Caco-2 (cell line): ENCODE measurements around the gene C19orf12. TPM values are rescaled to one million over a fixed set of nuclear protein-coding genes. Genes with fewer than 3 reads are reported as not detected.

Experiments
- BruUV-seq: library from RNA; stranded (reverse); fragments of 400-500 nt; replicated peaks from 2 replicates; lab custom pipeline; 2021; lab: Mats Ljungman, UMichigan
- CTCF ChIA-PET: fragments of 300-600 bp; sonication (Branson Sonifier 250); formaldehyde crosslinking; loops from one replicate; lab custom pipeline; 2022; ENCODE audit warnings: antibody characterized with exemption; lab: Charles Lee
- POLR2A ChIA-PET: fragments of 300-600 bp; sonication (Branson Sonifier 250); formaldehyde crosslinking; loops from one replicate; lab custom pipeline; 2022; ENCODE audit warnings: antibody characterized with exemption; lab: Charles Lee
- DNase-seq, 2 experiments: peaks; one replicate each; pipeline versions ENCODE4 v3.0.0 to v3.0.0-alpha.2; 2020 to 2022
- H3K27me3 ChIP-seq: replicated peaks from 2 replicates; pipeline ENCODE4 v1.6.0; 2011; ENCODE audit warnings: low read length; ENCODE audit not compliant: control insufficient read depth, insufficient read depth
- H3K36me3 ChIP-seq: 2 replicates; pipeline ENCODE4 v1.5.1; 2011; ENCODE audit warnings: low read length; ENCODE audit not compliant: control insufficient read depth, insufficient read depth
- H3K4me1 ChIP-seq: fragments of 250-450 bp; sonication (Bioruptor Pico); 2 replicates; pipeline ENCODE4 v1.5.1; 2020; ENCODE audit warnings: mild to moderate bottlenecking
- H3K4me3 ChIP-seq: 2 replicates; pipeline ENCODE4 v1.5.1; 2011; ENCODE audit warnings: low read depth, mild to moderate bottlenecking, control low read depth, low read length
- H3K9me3 ChIP-seq: fragments of 250-450 bp; sonication (Bioruptor Pico); 2 replicates; pipeline ENCODE4 v1.5.1; 2020; ENCODE audit warnings: mild to moderate bottlenecking, moderate library complexity
- H3K27ac Mint-ChIP-seq: one replicate; pipeline ENCODE4 v1.8.0; 2022; ENCODE audit warnings: mixed read lengths; ENCODE audit not compliant: unreplicated experiment
- H3K27me3 Mint-ChIP-seq: one replicate; pipeline ENCODE4 v1.8.0; 2022; ENCODE audit warnings: mixed read lengths; ENCODE audit not compliant: insufficient read depth, unreplicated experiment
- H3K36me3 Mint-ChIP-seq: one replicate; pipeline ENCODE4 v1.8.0; 2022; ENCODE audit warnings: mild to moderate bottlenecking, mixed read lengths; ENCODE audit not compliant: insufficient read depth, unreplicated experiment
- H3K4me1 Mint-ChIP-seq: one replicate; pipeline ENCODE4 v1.8.0; 2022; ENCODE audit warnings: low read depth, mixed read lengths; ENCODE audit not compliant: unreplicated experiment
- H3K4me3 Mint-ChIP-seq: one replicate; pipeline ENCODE4 v1.8.0; 2022; ENCODE audit warnings: mild to moderate bottlenecking, moderate library complexity, mixed read lengths; ENCODE audit not compliant: unreplicated experiment
- H3K9me3 Mint-ChIP-seq: one replicate; pipeline ENCODE4 v1.8.0; 2022; ENCODE audit warnings: mixed read lengths; ENCODE audit not compliant: unreplicated experiment
- intact Hi-C: fragments of 100-400 bp; cut with micrococcal nuclease; formaldehyde crosslinking; loops from one replicate; pipeline ENCODE4 v1.10.0; 2022; ENCODE audit not compliant: unreplicated experiment
- total RNA-seq: library from RNA; stranded (reverse); gene quantifications from 2 replicates; pipeline ENCODE4 v1.2.3, GENCODE V29; 2022
- TF ChIP-seq, protein P1 (sequence below), 2 experiments: fragments of 200-600 bp in 1 of 2; IDR thresholded peaks; 1 replicate in 1 of 2; 2 replicates in 1 of 2; pipeline versions ENCODE4 v1.5.1 to v1.8.0; 2011 to 2022; ENCODE audit warnings: antibody characterized with exemption in 1 of 2, control low read depth in 1 of 2, inconsistent platforms in 1 of 2, low read depth in 1 of 2, low read length in 1 of 2, mild to moderate bottlenecking in 1 of 2, moderate library complexity in 1 of 2; ENCODE audit not compliant: insufficient read depth in 1 of 2, severe bottlenecking in 1 of 2, unreplicated experiment in 1 of 2

C19orf12 gene
- total RNA-seq, 1 experiment from 2014 or later, result 20.8 TPM

DNA sequence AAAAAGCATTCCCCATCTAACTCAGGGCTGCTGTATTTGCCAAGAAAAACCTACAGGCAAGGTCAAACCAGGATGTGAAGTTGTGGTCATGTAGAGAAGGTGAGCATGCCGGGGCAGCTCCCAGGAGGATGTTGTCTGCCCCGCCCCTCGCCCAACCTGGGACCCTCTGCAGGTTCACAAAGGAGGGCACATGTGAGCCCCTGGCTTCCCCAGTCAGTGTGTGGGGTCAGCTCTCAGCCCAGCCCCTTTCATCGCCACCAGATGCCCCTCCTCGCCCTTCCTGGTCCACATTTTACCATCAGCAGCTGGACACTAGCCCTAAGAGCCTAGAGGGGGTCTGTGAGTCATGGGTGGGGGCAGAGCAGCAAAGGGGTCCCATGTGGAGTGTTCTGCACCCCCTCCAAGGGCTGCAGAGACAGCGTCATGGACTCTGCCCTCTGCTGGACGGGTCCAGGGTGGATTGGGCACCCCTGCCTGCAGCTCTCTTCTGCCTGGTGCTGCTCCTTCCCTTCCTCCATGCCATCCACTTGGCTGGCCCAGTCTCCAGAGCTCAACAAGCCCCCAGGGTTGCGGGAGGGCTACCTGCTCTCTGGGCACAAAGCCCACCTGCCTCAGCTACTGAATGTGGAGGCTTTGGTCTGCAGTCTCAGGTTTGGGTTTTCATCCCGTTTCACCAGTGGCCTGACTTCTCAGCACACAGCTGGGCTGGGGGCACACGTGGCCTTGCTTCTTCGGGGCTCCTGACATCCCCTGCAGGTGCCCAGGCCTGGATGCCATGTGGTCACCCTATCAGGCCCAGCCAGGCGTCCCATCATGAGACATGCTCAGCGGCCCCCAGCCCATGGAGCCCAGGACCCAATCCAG, 46.1 kb downstream of the C19orf12 start:
- no peak overlapping the region for H3K27ac Mint-ChIP-seq
- H3K9me3 ChIP-seq, result no peaks in the 10 kb centered on the region
- H3K4me3 Mint-ChIP-seq, result no peak overlapping the region
- intact Hi-C loops, result no loop called here
- peaks cover 8% of the 10 kb centered on the region for H3K4me1 Mint-ChIP-seq
- no peaks in the 10 kb centered on the region for H3K27me3 ChIP-seq
- POLR2A ChIA-PET, result no interaction called here
- H3K9me3 Mint-ChIP-seq, result no peaks in the 10 kb centered on the region
- H3K27me3 Mint-ChIP-seq, result no peaks in the 10 kb centered on the region
- no peak for DNase-seq
- H3K36me3 ChIP-seq, result no peaks in the 10 kb centered on the region; the same call in 1 of the 2 replicates
- CTCF ChIA-PET, result interaction anchor here (1.1 kb wide), 1 partner anchor 58 kb away, joined by 4 read pairs; no protein-coding TSS in a partner anchor
- TF ChIP-seq, protein P1, sequence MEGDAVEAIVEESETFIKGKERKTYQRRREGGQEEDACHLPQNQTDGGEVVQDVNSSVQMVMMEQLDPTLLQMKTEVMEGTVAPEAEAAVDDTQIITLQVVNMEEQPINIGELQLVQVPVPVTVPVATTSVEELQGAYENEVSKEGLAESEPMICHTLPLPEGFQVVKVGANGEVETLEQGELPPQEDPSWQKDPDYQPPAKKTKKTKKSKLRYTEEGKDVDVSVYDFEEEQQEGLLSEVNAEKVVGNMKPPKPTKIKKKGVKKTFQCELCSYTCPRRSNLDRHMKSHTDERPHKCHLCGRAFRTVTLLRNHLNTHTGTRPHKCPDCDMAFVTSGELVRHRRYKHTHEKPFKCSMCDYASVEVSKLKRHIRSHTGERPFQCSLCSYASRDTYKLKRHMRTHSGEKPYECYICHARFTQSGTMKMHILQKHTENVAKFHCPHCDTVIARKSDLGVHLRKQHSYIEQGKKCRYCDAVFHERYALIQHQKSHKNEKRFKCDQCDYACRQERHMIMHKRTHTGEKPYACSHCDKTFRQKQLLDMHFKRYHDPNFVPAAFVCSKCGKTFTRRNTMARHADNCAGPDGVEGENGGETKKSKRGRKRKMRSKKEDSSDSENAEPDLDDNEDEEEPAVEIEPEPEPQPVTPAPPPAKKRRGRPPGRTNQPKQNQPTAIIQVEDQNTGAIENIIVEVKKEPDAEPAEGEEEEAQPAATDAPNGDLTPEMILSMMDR (IDR thresholded peaks at IDR 0.05; ENCODE audit: insufficient read depth in 1 of 2, low read depth in 1 of 2, low read length in 1 of 2, severe bottlenecking in 1 of 2, unreplicated experiment in 1 of 2), result no peak
- no peaks in the 10 kb centered on the region for H3K36me3 Mint-ChIP-seq
- H3K4me1 ChIP-seq, result no peaks in the 10 kb centered on the region; the same call in 1 of the 2 replicates
- no TSS peak for BruUV-seq
- no peak overlapping the region for H3K4me3 ChIP-seq

DNA sequence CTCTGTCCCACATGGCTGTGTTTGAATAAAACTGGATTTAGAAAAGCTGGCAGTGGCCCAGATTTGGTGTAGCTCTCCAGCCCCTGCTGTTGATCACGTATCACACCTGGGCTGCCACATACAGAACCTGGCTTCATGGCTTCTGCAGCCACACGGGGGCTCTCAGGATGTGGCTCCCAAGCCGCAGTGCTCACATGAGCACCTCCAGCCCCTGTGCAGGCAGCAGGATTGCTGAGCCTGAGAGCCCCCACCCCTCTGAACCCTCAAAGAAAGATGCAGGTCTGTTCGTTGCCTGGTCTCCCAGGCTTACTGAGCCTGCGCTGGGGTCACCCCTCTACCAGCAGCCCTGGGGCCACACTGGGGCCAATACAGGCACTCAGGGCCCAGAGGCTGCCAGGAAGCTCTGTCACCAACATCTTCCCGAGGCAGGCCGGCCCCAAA, 47.1 kb downstream of the C19orf12 start:
- H3K4me1 ChIP-seq, result peaks cover 5% of the 10 kb centered on the region
- Mint-ChIP-seq H3K27ac (no peak overlapping the region), H3K27me3 (no peaks in the 10 kb centered on the region), H3K9me3 (no peaks in the 10 kb centered on the region), H3K4me3 (no peak overlapping the region), H3K4me1 (peaks cover 8% of the 10 kb centered on the region), H3K36me3 (no peaks in the 10 kb centered on the region)
- no peaks in the 10 kb centered on the region for H3K27me3 ChIP-seq
- no peaks in the 10 kb centered on the region; the same call in 1 of the 2 replicates for H3K36me3 ChIP-seq
- intact Hi-C loops, result no loop called here
- no TSS peak for BruUV-seq
- no peak overlapping the region for H3K4me3 ChIP-seq
- H3K9me3 ChIP-seq, result no peaks in the 10 kb centered on the region
- CTCF ChIA-PET, result no interaction called here
- TF ChIP-seq, protein P1 (IDR thresholded peaks at IDR 0.05; ENCODE audit: insufficient read depth in 1 of 2, low read depth in 1 of 2, low read length in 1 of 2, severe bottlenecking in 1 of 2, unreplicated experiment in 1 of 2), result no peak
- DNase-seq, result no peak
- POLR2A ChIA-PET, result no interaction called here

DNA sequence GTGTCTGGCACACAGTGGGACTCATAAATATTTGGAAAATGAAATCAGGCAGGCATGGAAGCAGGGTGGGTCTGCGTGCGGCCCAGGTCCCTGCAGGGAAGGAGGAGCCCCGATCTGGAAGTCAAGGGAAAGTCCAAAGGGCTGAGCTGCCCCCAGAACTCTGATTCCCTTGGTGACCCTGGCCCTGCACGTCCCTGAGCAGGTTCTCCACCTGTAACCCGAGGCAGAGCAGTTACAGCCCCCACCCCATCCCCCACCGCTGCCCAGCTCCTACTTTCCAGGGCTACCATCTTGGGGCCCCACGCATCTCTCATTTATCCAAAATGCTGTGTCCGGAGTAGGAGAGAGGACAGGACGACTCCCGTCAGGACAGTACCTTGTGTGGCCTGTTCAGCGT, 47.7 kb downstream of the C19orf12 start:
- BruUV-seq, result no TSS peak
- no peaks in the 10 kb centered on the region for H3K9me3 Mint-ChIP-seq
- DNase-seq, result no peak
- Histone ChIP-seq H3K4me3 (no peak overlapping the region), H3K27me3 (no peaks in the 10 kb centered on the region), H3K4me1 (peaks cover 10% of the 10 kb centered on the region), H3K9me3 (no peaks in the 10 kb centered on the region), H3K36me3 (no peaks in the 10 kb centered on the region; the same call in 1 of the 2 replicates)
- H3K27ac Mint-ChIP-seq, result no peak overlapping the region
- TF ChIP-seq, protein P1 (IDR thresholded peaks at IDR 0.05; ENCODE audit: insufficient read depth in 1 of 2, low read depth in 1 of 2, low read length in 1 of 2, severe bottlenecking in 1 of 2, unreplicated experiment in 1 of 2), result no peak
- CTCF ChIA-PET, result interaction anchor here (1.4 kb wide), 1 partner anchor 49 kb away, joined by 6 read pairs; no protein-coding TSS in a partner anchor
- H3K27me3 Mint-ChIP-seq, result no peaks in the 10 kb centered on the region
- peaks cover 14% of the 10 kb centered on the region for H3K4me1 Mint-ChIP-seq
- intact Hi-C loops, result no loop called here
- POLR2A ChIA-PET, result no interaction called here
- H3K36me3 Mint-ChIP-seq, result no peaks in the 10 kb centered on the region
- H3K4me3 Mint-ChIP-seq, result peak overlapping the region; percentile 92
